Measurements from ENCODE around the gene RHBDL2. TPM values are rescaled to one million over a fixed set of nuclear protein-coding genes. Genes with fewer than 3 reads are reported as not detected.
A peak's percentile ranks its signal among the peaks of the same experiment; 100 is the strongest.

The RHBDL2 gene
- polyA plus RNA-seq, 3 donors = 0.08 TPM; not detected in 2

DNA sequence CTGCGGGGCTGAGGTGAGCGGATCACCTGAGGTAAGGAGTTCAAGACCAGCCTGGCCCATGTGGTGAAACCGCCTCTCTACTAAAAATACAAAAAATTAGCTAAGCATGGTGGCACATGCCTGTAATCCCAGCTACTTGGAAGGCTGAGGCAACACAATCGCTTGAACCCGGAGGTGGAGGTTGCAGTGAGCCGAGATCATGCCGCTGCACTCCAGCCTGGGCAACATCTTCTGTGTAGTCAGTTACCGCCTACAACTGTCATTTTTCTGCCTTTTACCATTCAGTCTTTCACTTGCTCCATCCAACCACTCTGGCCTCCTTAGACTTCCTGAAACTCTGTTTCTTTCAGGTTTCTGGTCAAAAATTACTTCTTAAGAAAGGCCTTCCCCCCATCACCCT lies 70.6 kb downstream of the RHBDL2 start:
- Histone ChIP-seq H3K4me2 (replicated peaks; ENCODE audit: extremely low read depth, low read length, poor library complexity, severe bottlenecking) (no peak overlapping the region), H3K36me3 (replicated peaks in 1 of 2; ENCODE audit: control insufficient read depth in 1 of 2, insufficient read depth in 2 of 2, low read length in 2 of 2) (peaks cover 0 to 13% of the 10 kb centered on the region in 2 donors)

GRCh38 chr1:38867208-38867607 lies 74.4 kb downstream of the RHBDL2 start:
- no CpG with 5 or more reads among the region's 8 CpGs for WGBS (ENCODE audit: insufficient coverage)
- Histone ChIP-seq H4K20me1 (ENCODE audit: insufficient read depth, low read length) (peaks cover 29% of the 10 kb centered on the region), H3K4me1 (ENCODE audit: control insufficient read depth in 1 of 2, insufficient read depth in 2 of 2, low read length in 2 of 2) (peaks cover 14 to 21% of the 10 kb centered on the region in 2 donors), H3K27ac (ENCODE audit: low read depth in 1 of 2, low read length in 2 of 2) (no peak overlapping the region), H3K79me2 (ENCODE audit: insufficient read depth, low read length) (peaks cover 84% of the 10 kb centered on the region), H3K27me3 (ENCODE audit: control insufficient read depth in 2 of 2, insufficient read depth in 2 of 2, low read length in 2 of 2) (no peaks in the 10 kb centered on the region), H3K4me2 (replicated peaks; ENCODE audit: extremely low read depth, low read length, poor library complexity, severe bottlenecking) (no peak overlapping the region), H3K9me3 (replicated peaks in 1 of 2; ENCODE audit: control insufficient read depth in 1 of 2, insufficient read depth in 1 of 2, low read length in 2 of 2) (no peaks in the 10 kb centered on the region), H3K4me3 (replicated peaks in 1 of 3; ENCODE audit: low read depth in 2 of 3, low read length in 3 of 3) (no peak overlapping the region), H3K9ac (ENCODE audit: insufficient read depth, low read length, poor library complexity, severe bottlenecking) (no peak overlapping the region), H2AFZ (ENCODE audit: insufficient read depth, low read depth, low read length, poor library complexity, severe bottlenecking) (no peak overlapping the region), H3K36me3 (replicated peaks in 1 of 2; ENCODE audit: control insufficient read depth in 1 of 2, insufficient read depth in 2 of 2, low read length in 2 of 2) (peaks cover 19 to 50% of the 10 kb centered on the region in 2 donors)
- intact Hi-C loops (cut with micrococcal nuclease) = no loop called here
- Mint-ChIP-seq H3K27ac (peak overlapping the region in 1 of 7 donors; percentile 3), H3K36me3 (peaks cover 36 to 48% of the 10 kb centered on the region in 2 donors), H3K4me3 (no peak overlapping the region), H3K27me3 (ENCODE audit: low read depth in 3 of 3) (peaks cover 0 to 1% (median 0%) of the 10 kb centered on the region in 3 donors), H3K9me3 (no peaks in the 10 kb centered on the region), H3K4me1 (peaks cover 24% of the 10 kb centered on the region)
- no peak for TF ChIP-seq CTCF (IDR thresholded peaks at IDR 0.05)
- DNase-seq = no peak

More for the DNA sequence above, 70.6 kb downstream of the RHBDL2 start:
- peaks cover 14 to 27% of the 10 kb centered on the region in 2 donors for H3K36me3 Mint-ChIP-seq
- intact Hi-C loops (cut with micrococcal nuclease) = no loop called here
- Histone ChIP-seq H4K20me1 (ENCODE audit: insufficient read depth, low read length) (peaks cover 30% of the 10 kb centered on the region), H2AFZ (ENCODE audit: insufficient read depth, low read depth, low read length, poor library complexity, severe bottlenecking) (no peak overlapping the region), H3K79me2 (ENCODE audit: insufficient read depth, low read length) (peaks cover 75% of the 10 kb centered on the region), H3K27ac (ENCODE audit: low read depth in 1 of 2, low read length in 2 of 2) (no peak overlapping the region), H3K4me3 (replicated peaks in 1 of 3; ENCODE audit: low read depth in 2 of 3, low read length in 3 of 3) (no peak overlapping the region), H3K27me3 (ENCODE audit: control insufficient read depth in 2 of 2, insufficient read depth in 2 of 2, low read length in 2 of 2) (no peaks in the 10 kb centered on the region), H3K9me3 (replicated peaks in 1 of 2; ENCODE audit: control insufficient read depth in 1 of 2, insufficient read depth in 1 of 2, low read length in 2 of 2) (no peaks in the 10 kb centered on the region), H3K9ac (ENCODE audit: insufficient read depth, low read length, poor library complexity, severe bottlenecking) (no peak overlapping the region), H3K4me1 (ENCODE audit: control insufficient read depth in 1 of 2, insufficient read depth in 2 of 2, low read length in 2 of 2) (peaks cover 27 to 36% of the 10 kb centered on the region in 2 donors)
- no peak for TF ChIP-seq CTCF (IDR thresholded peaks at IDR 0.05)
- no peak for DNase-seq
- peaks cover 30% of the 10 kb centered on the region for H3K4me1 Mint-ChIP-seq
- WGBS (ENCODE audit: insufficient coverage) = 98% methylated on average over 6 of the region's 8 CpGs
- H3K27me3 Mint-ChIP-seq (ENCODE audit: low read depth in 3 of 3) = peaks cover 0 to 2% (median 0%) of the 10 kb centered on the region in 3 donors
- no peaks in the 10 kb centered on the region for H3K9me3 Mint-ChIP-seq
- H3K27ac Mint-ChIP-seq = peak overlapping the region in 5 of 7 donors; percentile 2 to 66 (median 35)
- H3K4me3 Mint-ChIP-seq = no peak overlapping the region

All from CD14-positive monocyte (primary cell).